ENCODE data around the gene ADM. TPM values are rescaled to one million over a fixed set of nuclear protein-coding genes. Genes with fewer than 3 reads are reported as not detected.
A peak's percentile ranks its signal among the peaks of the same experiment; 100 is the strongest.

Gene ADM
- total and polyA plus RNA-seq, 2 donors (not counting 1 experiment from before 2014, with no cell fraction given), result 2.3 to 10.4 TPM

GRCh38 chr11:10320736-10321465 is 16.0 kb downstream of the ADM start:
- H3K27me3 Mint-ChIP-seq, result peaks cover 16% of the 10 kb centered on the region
- H2AFZ ChIP-seq (ENCODE audit: insufficient read depth, low read depth, low read length, poor library complexity, severe bottlenecking), result no peak overlapping the region
- DNase-seq, result no peak
- intact Hi-C loops (cut with micrococcal nuclease), result loop anchor here (5.0 kb wide), 1 partner anchor 1304 kb away; no protein-coding TSS in a partner anchor
- no peak overlapping the region for H3K27ac ChIP-seq (ENCODE audit: low read length in 2 of 2)
- ChIA-PET POLR2A (no interaction called here), CTCF (interaction anchor here (1.1 to 3.6 kb wide), 6 partner anchors 15 to 786 kb away, joined by 3 to 41 read pairs (median 8); partner anchors contain the start of gene ADM)
- peaks cover 33% of the 10 kb centered on the region for H3K4me1 Mint-ChIP-seq
- H3K9ac ChIP-seq (ENCODE audit: low read length), result no peak overlapping the region
- no peak overlapping the region for H3K4me2 ChIP-seq (replicated peaks; ENCODE audit: low read depth, low read length, poor library complexity, severe bottlenecking)
- no peaks in the 10 kb centered on the region for H4K20me1 ChIP-seq (ENCODE audit: control insufficient read depth, insufficient read depth, low read length, poor library complexity, severe bottlenecking)
- H3K79me2 ChIP-seq (ENCODE audit: control insufficient read depth, insufficient read depth, low read length), result no peaks in the 10 kb centered on the region
- no peak overlapping the region for H3K4me3 Mint-ChIP-seq
- no peaks in the 10 kb centered on the region for H3K9me3 Mint-ChIP-seq (ENCODE audit: insufficient read depth)
- no peak overlapping the region for H3K27ac Mint-ChIP-seq
- H3K27me3 ChIP-seq (replicated peaks in 1 of 4; ENCODE audit: control extremely low read depth in 1 of 4, control insufficient read depth in 3 of 4, insufficient read depth in 4 of 4, low read length in 3 of 4), result peaks cover 0 to 6% (median 0%) of the 10 kb centered on the region in 4 experiments
- no CpG with 5 or more reads among the region's 4 CpGs for WGBS (ENCODE audit: insufficient coverage)
- no peaks in the 10 kb centered on the region for H3K36me3 ChIP-seq (replicated peaks in 1 of 2; ENCODE audit: control extremely low read depth in 1 of 2, control insufficient read depth in 1 of 2, extremely low read depth in 1 of 2, insufficient read depth in 2 of 2, low read length in 1 of 2)
- H3K4me3 ChIP-seq (ENCODE audit: control extremely low read depth in 1 of 5, extremely low read depth in 1 of 5, insufficient read depth in 1 of 5, low read depth in 2 of 5, low read length in 4 of 5), result no peak overlapping the region
- TF ChIP-seq EZH2 (IDR thresholded peaks at IDR 0.05; ENCODE audit: borderline replicate concordance, insufficient read depth, low read depth, low read length, poor library complexity, severe bottlenecking) (no peak), CTCF (IDR thresholded peaks at IDR 0.05) (no peak)
- no peak for ATAC-seq (ENCODE audit: low read depth)
- no peaks in the 10 kb centered on the region for H3K9me3 ChIP-seq (ENCODE audit: control extremely low read depth in 1 of 3, control insufficient read depth in 2 of 3, insufficient read depth in 1 of 3, low read length in 2 of 3)
- H3K4me1 ChIP-seq (ENCODE audit: control insufficient read depth in 2 of 2, insufficient read depth in 2 of 2, low read length in 2 of 2), result peaks cover 20 to 24% of the 10 kb centered on the region in 2 donors

GRCh38 chr11:10322401-10322800 is 17.5 kb downstream of the ADM start:
- CTCF ChIA-PET, result interaction anchor here (0.7 to 3.6 kb wide), 10 partner anchors 12 to 788 kb away, joined by 3 to 41 read pairs (median 4); partner anchors contain the start of gene ADM
- H3K27ac ChIP-seq (ENCODE audit: low read length in 2 of 2), result no peak overlapping the region
- Mint-ChIP-seq H3K9me3 (ENCODE audit: insufficient read depth) (no peaks in the 10 kb centered on the region), H3K27ac (peak overlapping the region; percentile 67), H3K4me3 (no peak overlapping the region), H3K27me3 (peaks cover 16% of the 10 kb centered on the region), H3K4me1 (peaks cover 24% of the 10 kb centered on the region)
- no peaks in the 10 kb centered on the region for H4K20me1 ChIP-seq (ENCODE audit: control insufficient read depth, insufficient read depth, low read length, poor library complexity, severe bottlenecking)
- H3K79me2 ChIP-seq (ENCODE audit: control insufficient read depth, insufficient read depth, low read length), result no peaks in the 10 kb centered on the region
- WGBS (ENCODE audit: insufficient coverage), result 100% methylated on average over 2 of the region's 2 CpGs
- H3K4me1 ChIP-seq (ENCODE audit: control insufficient read depth in 2 of 2, insufficient read depth in 2 of 2, low read length in 2 of 2), result peaks cover 14 to 22% of the 10 kb centered on the region in 2 donors
- H3K4me2 ChIP-seq (replicated peaks; ENCODE audit: low read depth, low read length, poor library complexity, severe bottlenecking), result no peak overlapping the region
- no peak overlapping the region for H2AFZ ChIP-seq (ENCODE audit: insufficient read depth, low read depth, low read length, poor library complexity, severe bottlenecking)
- POLR2A ChIA-PET, result no interaction called here
- TF ChIP-seq CTCF (IDR thresholded peaks at IDR 0.05) (no peak), EZH2 (IDR thresholded peaks at IDR 0.05; ENCODE audit: borderline replicate concordance, insufficient read depth, low read depth, low read length, poor library complexity, severe bottlenecking) (no peak)
- H3K27me3 ChIP-seq (replicated peaks in 1 of 4; ENCODE audit: control extremely low read depth in 1 of 4, control insufficient read depth in 3 of 4, insufficient read depth in 4 of 4, low read length in 3 of 4), result peaks cover 0 to 6% (median 0%) of the 10 kb centered on the region in 4 experiments
- intact Hi-C loops (cut with micrococcal nuclease), result loop anchor here (2.0 to 5.0 kb wide), 2 partner anchors 460 to 1305 kb away; no protein-coding TSS in a partner anchor
- no peak for DNase-seq
- no peaks in the 10 kb centered on the region for H3K9me3 ChIP-seq (ENCODE audit: control extremely low read depth in 1 of 3, control insufficient read depth in 2 of 3, insufficient read depth in 1 of 3, low read length in 2 of 3)
- H3K9ac ChIP-seq (ENCODE audit: low read length), result no peak overlapping the region
- no peaks in the 10 kb centered on the region for H3K36me3 ChIP-seq (replicated peaks in 1 of 2; ENCODE audit: control extremely low read depth in 1 of 2, control insufficient read depth in 1 of 2, extremely low read depth in 1 of 2, insufficient read depth in 2 of 2, low read length in 1 of 2)
- no peak overlapping the region for H3K4me3 ChIP-seq (ENCODE audit: control extremely low read depth in 1 of 5, extremely low read depth in 1 of 5, insufficient read depth in 1 of 5, low read depth in 2 of 5, low read length in 4 of 5)
- no peak for ATAC-seq (ENCODE audit: low read depth)
